GM19035 (cell line): ENCODE results near the gene TTLL13.
A peak's percentile ranks its signal among the peaks of the same experiment; 100 is the strongest.

ENCODE experiments used
- ATAC-seq: cut with Tn5 transposase; IDR thresholded peaks from one replicate; pipeline ENCODE4 v1.9.1; 2021; ENCODE audit not compliant: unreplicated experiment

The TTLL13 gene

GRCh38 chr15:90214553-90215196 is 34.7 kb upstream of the TTLL13 start:
- no peak for ATAC-seq

- no peak for ATAC-seq
These were observed 31.5 kb upstream of the TTLL13 start for GRCh38 chr15:90217671-90218394.

- ATAC-seq, result no peak
These were observed 29.8 kb upstream of the TTLL13 start for GRCh38 chr15:90219421-90220141.

GRCh38 chr15:90221246-90221900 is 28.0 kb upstream of the TTLL13 start:
- ATAC-seq, result no peak

GRCh38 chr15:90222547-90222946 is 26.8 kb upstream of the TTLL13 start:
- no peak for ATAC-seq

GRCh38 chr15:90223441-90224165 is 25.8 kb upstream of the TTLL13 start:
- no peak for ATAC-seq

GRCh38 chr15:90225047-90225446 is 24.3 kb upstream of the TTLL13 start:
- no peak for ATAC-seq

GRCh38 chr15:90225504-90226234 is 23.7 kb upstream of the TTLL13 start:
- ATAC-seq, result no peak

- ATAC-seq, result no peak
These were observed 22.0 kb upstream of the TTLL13 start for GRCh38 chr15:90227336-90227735.

GRCh38 chr15:90227816-90228772 is 21.3 kb upstream of the TTLL13 start:
- no peak for ATAC-seq

- no peak for ATAC-seq
These were observed 20.4 kb upstream of the TTLL13 start for GRCh38 chr15:90228960-90229359.

GRCh38 chr15:90230071-90230494 is 19.3 kb upstream of the TTLL13 start:
- ATAC-seq, result no peak

- no peak for ATAC-seq
These were observed 18.7 kb upstream of the TTLL13 start for GRCh38 chr15:90230610-90231009.

- ATAC-seq, result no peak
These were observed 18.0 kb upstream of the TTLL13 start for GRCh38 chr15:90231028-90232017.

- ATAC-seq, result no peak
These were observed 17.2 kb upstream of the TTLL13 start for GRCh38 chr15:90232196-90232595.

- ATAC-seq, result no peak
These were observed 16.4 kb upstream of the TTLL13 start for GRCh38 chr15:90232941-90233386.

GRCh38 chr15:90233387-90234095 is 15.8 kb upstream of the TTLL13 start, which contains the start of gene CIB1:
TSS of gene CIB1 (minus strand) at chr15:90233941. CDS start at chr15:90233885, 56 bp downstream.
- peak; percentile 80 for ATAC-seq
